Measurements from ENCODE around the gene PFN3. TPM values are rescaled to one million over a fixed set of nuclear protein-coding genes. Genes with fewer than 3 reads are reported as not detected.

Gene PFN3
- total RNA-seq, 1 donor from 2014 or later, result not detected

DNA sequence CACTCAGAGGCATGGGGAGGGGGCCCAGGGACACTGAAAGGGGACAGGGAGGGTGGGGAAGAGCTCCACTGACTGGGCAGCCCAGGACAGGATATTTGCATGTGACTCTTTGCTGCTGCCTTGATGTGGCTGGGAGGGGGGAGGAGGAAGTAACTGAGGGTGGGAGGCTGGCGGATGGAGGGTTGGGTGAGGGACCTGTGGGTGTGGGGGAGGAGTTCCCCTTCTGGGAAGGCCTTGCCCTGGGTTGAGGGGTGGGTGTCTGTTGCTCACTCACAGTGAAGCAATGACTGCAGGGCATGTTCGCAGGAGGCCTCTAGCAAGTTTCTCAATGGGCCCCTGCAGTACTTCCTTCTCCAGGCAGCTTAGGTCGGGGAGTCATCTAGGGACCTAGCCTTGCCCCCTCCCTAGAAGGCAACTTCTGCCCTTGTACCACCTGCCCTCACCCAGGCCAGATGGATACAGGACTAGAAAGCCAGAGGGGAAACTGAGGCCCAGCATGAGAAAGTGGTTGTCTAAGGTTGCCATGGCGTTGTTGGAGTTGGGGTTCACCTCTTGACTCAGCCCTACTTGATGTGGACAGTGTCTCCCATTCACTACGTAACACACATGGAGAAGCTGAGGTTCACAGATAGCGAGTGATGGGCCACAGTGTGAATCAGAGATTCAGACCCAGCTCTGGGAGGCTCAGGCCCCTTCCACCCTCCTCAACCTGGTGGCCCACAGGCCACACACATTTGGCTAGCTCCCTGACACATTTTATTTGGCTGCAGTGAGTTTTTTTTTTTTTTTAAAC is 29.0 kb upstream of the PFN3 start:
- H3K27me3 ChIP-seq (ENCODE audit: control insufficient read depth, insufficient read depth, low read length), result no peaks in the 10 kb centered on the region
- peaks cover 6% of the 10 kb centered on the region for H3K36me3 ChIP-seq (ENCODE audit: control insufficient read depth, insufficient read depth, low read length)
- TF ChIP-seq, protein P1, sequence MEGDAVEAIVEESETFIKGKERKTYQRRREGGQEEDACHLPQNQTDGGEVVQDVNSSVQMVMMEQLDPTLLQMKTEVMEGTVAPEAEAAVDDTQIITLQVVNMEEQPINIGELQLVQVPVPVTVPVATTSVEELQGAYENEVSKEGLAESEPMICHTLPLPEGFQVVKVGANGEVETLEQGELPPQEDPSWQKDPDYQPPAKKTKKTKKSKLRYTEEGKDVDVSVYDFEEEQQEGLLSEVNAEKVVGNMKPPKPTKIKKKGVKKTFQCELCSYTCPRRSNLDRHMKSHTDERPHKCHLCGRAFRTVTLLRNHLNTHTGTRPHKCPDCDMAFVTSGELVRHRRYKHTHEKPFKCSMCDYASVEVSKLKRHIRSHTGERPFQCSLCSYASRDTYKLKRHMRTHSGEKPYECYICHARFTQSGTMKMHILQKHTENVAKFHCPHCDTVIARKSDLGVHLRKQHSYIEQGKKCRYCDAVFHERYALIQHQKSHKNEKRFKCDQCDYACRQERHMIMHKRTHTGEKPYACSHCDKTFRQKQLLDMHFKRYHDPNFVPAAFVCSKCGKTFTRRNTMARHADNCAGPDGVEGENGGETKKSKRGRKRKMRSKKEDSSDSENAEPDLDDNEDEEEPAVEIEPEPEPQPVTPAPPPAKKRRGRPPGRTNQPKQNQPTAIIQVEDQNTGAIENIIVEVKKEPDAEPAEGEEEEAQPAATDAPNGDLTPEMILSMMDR (IDR thresholded peaks at IDR 0.05; ENCODE audit: insufficient read depth, low read length, poor library complexity, severe bottlenecking), result no peak
- no peak for DNase-seq (ENCODE audit: low read depth)
- H3K4me3 ChIP-seq (ENCODE audit: low read depth, low read length), result no peak overlapping the region

DNA sequence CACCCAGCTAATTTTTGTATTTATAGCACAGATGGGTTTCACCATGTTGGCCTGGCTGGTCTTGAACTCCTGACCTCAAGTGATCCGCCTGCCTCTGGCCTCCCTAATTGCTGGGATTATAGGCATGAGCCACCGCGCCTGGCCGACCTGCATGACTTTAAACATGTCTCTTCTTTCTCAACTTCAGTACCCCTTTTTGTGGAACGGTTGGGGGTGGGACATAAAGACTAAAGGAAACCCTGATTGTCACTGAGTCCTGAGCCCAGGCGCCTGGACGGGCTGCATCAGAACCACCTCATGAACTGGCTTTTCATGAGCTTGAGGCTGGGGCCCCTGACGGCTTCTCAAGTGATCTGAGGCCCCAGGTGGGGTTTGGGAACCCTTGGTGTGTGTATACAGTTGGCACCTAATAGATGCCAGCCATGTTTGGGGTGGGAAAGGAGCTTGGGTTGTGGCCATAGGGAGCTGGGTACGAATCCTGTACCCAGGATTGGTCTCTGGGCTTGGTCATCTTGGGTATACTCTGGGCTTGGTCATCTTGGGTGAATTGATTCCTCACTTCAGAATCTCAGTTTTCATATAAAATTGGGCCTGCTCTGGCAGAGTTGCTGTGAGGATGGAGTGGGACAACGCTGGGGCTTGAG is 28.2 kb upstream of the PFN3 start:
- H3K4me3 ChIP-seq (ENCODE audit: low read depth, low read length), result no peak overlapping the region
- TF ChIP-seq, protein P1 (IDR thresholded peaks at IDR 0.05; ENCODE audit: insufficient read depth, low read length, poor library complexity, severe bottlenecking), result no peak
- DNase-seq (ENCODE audit: low read depth), result no peak
- H3K36me3 ChIP-seq (ENCODE audit: control insufficient read depth, insufficient read depth, low read length), result peaks cover 6% of the 10 kb centered on the region
- H3K27me3 ChIP-seq (ENCODE audit: control insufficient read depth, insufficient read depth, low read length), result no peaks in the 10 kb centered on the region

DNA sequence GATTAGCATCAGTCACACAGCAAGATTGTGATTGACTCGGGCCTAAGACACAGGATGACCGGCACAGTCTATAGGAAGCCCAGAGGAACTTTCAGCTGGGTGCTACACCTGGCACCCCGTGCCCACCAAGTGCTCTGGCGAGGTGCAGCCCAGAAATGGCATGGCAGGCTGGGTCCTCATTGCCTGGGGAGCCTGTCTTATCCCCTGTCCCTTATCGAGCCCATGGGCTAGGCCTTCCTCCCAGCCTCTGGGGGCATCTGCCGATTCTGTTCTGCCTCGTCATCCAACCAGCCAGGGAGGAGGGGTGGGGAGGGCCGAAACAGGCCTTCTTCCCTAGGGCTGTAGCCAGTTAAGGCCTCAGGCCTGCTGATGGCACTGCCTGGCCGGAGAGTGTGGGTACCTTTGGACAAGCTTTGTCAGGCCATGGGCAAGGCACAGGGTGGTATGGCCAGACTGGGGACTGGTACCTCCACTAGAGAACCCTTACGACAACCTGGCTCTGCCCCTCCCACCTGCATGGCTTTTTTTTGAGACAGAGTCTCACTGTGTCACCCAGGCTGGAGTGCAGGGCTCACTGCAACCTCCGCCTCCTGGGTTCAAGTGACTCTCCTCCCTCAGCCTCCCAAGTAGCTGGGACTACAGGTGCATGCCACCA is 27.6 kb upstream of the PFN3 start:
- peaks cover 6% of the 10 kb centered on the region for H3K36me3 ChIP-seq (ENCODE audit: control insufficient read depth, insufficient read depth, low read length)
- H3K4me3 ChIP-seq (ENCODE audit: low read depth, low read length), result no peak overlapping the region
- TF ChIP-seq, protein P1 (IDR thresholded peaks at IDR 0.05; ENCODE audit: insufficient read depth, low read length, poor library complexity, severe bottlenecking), result no peak
- DNase-seq (ENCODE audit: low read depth), result no peak
- H3K27me3 ChIP-seq (ENCODE audit: control insufficient read depth, insufficient read depth, low read length), result no peaks in the 10 kb centered on the region

DNA sequence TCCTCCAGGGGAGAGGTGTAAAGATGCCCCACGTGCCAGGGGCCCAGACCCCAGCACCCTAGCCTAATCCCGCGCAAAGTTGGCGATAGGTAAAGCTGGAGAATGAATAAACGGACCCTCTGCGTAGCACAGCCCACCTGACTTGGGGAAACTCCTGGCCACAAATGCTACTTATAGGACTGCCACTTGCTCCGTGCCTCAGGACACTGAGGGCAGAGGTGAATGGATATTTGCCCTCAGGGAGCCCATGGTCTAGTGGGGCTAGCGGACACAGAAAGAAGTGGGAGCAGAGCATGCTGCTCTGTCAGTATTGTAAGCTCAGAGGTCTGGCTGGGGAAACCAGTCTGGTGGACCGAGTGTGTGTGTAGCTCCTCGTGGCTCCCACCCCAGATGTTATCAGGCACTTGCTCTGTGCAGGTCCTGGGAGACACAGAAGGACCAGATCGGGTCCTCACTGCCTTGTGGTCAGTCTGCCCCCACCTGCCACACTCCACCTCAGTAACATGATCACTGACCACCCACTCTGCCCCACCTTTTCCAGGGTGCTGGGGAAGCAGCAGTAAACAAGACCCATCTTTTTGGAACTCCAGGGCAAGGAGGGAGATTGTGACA is 26.9 kb upstream of the PFN3 start:
- no peaks in the 10 kb centered on the region for H3K27me3 ChIP-seq (ENCODE audit: control insufficient read depth, insufficient read depth, low read length)
- DNase-seq (ENCODE audit: low read depth), result no peak
- TF ChIP-seq, protein P1 (IDR thresholded peaks at IDR 0.05; ENCODE audit: insufficient read depth, low read length, poor library complexity, severe bottlenecking), result no peak
- peaks cover 3% of the 10 kb centered on the region for H3K36me3 ChIP-seq (ENCODE audit: control insufficient read depth, insufficient read depth, low read length)
- H3K4me3 ChIP-seq (ENCODE audit: low read depth, low read length), result peak overlapping the region; percentile 73

DNA sequence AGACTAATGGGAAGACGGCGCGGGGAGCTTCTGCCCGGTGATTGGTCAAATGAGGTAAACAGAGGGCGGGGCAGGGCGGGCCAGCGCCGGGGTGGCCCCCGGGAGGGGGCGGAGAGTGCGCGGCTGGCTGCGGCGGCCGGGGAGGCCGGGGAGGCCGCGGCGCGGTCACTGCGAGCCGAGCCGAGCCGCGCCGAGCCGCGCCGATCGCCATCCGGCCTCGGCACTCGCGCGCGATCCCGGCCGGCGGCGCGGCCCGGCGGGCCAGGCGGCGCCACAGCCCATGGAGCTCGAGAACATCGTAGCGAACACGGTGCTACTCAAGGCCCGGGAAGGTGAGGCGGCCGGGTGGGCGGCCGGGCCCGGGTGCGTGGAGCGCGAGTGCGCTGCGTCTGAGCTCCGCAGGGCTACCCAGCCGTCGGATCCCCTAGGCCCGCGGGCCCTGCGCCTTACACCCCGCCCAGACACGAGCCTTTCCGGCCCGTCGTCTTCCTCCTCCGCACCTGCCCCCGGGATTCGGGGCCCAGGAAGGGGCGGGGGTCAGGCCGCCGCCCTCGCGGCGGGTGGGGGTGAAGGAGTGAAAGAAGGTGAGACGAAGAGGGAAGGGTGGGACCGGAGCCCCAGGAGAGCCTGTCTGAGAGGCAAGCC is 26.2 kb upstream of the PFN3 start, which contains the start of gene GRK6:
Gene GRK6, plus strand, starts transcription at position 111 of the 645 bp plus-strand sequence. Its CDS starts 170 bp downstream, at position 281.
- no peaks in the 10 kb centered on the region for H3K27me3 ChIP-seq (ENCODE audit: control insufficient read depth, insufficient read depth, low read length)
- peak within 1 kb of the TSS; percentile 73 for H3K4me3 ChIP-seq (ENCODE audit: low read depth, low read length)
- TF ChIP-seq, protein P1 (IDR thresholded peaks at IDR 0.05; ENCODE audit: insufficient read depth, low read length, poor library complexity, severe bottlenecking), result no peak
- no peak for DNase-seq (ENCODE audit: low read depth)
- peaks cover 2% of the 10 kb centered on the region for H3K36me3 ChIP-seq (ENCODE audit: control insufficient read depth, insufficient read depth, low read length)
